ENCODE results near the gene SERHL2. TPM values are rescaled to one million over a fixed set of nuclear protein-coding genes. Genes with fewer than 3 reads are reported as not detected.
A peak's percentile ranks its signal among the peaks of the same experiment; 100 is the strongest.

The SERHL2 gene
- total RNA-seq, 1 experiment from 2014 or later, result 0.75 TPM

DNA sequence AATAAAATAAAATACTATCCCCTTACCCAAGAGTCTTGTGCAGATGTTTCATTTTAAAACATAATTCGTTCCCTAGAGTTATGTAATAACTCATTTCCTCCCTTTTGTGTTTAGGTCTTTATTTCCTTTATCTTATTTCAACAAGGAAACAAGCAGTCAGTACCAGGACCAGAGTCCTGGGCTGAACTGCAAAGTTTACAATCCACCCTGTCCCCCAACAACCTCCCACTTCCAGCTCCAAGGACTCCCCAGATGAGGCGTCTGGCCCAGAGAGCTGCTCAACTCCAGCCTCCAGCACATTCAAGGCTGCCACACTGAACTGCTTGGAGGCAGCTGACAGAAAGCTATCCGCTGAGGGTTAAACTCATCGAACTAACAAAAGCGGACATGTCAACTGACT lies 56.4 kb downstream of the SERHL2 start:
- Mint-ChIP-seq H3K27ac (ENCODE audit: low read depth, unreplicated experiment) (peak overlapping the region; percentile 57), H3K9me3 (ENCODE audit: unreplicated experiment) (no peaks in the 10 kb centered on the region), H3K36me3 (ENCODE audit: insufficient read depth, unreplicated experiment) (peaks cover 65% of the 10 kb centered on the region), H3K27me3 (ENCODE audit: insufficient read depth, unreplicated experiment) (no peaks in the 10 kb centered on the region), H3K4me3 (ENCODE audit: unreplicated experiment) (no peak overlapping the region), H3K4me1 (ENCODE audit: insufficient read depth, unreplicated experiment) (peaks cover 28% of the 10 kb centered on the region)
- intact Hi-C loops (cut with micrococcal nuclease), result no loop called here
- DNase-seq (ENCODE audit: unreplicated experiment), result no peak
- TF ChIP-seq, protein P1, sequence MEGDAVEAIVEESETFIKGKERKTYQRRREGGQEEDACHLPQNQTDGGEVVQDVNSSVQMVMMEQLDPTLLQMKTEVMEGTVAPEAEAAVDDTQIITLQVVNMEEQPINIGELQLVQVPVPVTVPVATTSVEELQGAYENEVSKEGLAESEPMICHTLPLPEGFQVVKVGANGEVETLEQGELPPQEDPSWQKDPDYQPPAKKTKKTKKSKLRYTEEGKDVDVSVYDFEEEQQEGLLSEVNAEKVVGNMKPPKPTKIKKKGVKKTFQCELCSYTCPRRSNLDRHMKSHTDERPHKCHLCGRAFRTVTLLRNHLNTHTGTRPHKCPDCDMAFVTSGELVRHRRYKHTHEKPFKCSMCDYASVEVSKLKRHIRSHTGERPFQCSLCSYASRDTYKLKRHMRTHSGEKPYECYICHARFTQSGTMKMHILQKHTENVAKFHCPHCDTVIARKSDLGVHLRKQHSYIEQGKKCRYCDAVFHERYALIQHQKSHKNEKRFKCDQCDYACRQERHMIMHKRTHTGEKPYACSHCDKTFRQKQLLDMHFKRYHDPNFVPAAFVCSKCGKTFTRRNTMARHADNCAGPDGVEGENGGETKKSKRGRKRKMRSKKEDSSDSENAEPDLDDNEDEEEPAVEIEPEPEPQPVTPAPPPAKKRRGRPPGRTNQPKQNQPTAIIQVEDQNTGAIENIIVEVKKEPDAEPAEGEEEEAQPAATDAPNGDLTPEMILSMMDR (IDR thresholded peaks at IDR 0.05; ENCODE audit: unreplicated experiment), result no peak
- CTCF ChIA-PET, result interaction anchor here (0.7 kb wide), 1 partner anchor 60 kb away, joined by 3 read pairs; no protein-coding TSS in a partner anchor
- no TSS peak for BruUV-seq (replicated peaks)
- POLR2A ChIA-PET, result interaction anchor here (1.6 kb wide), 1 partner anchor 28 kb away, joined by 5 read pairs; no protein-coding TSS in a partner anchor

DNA sequence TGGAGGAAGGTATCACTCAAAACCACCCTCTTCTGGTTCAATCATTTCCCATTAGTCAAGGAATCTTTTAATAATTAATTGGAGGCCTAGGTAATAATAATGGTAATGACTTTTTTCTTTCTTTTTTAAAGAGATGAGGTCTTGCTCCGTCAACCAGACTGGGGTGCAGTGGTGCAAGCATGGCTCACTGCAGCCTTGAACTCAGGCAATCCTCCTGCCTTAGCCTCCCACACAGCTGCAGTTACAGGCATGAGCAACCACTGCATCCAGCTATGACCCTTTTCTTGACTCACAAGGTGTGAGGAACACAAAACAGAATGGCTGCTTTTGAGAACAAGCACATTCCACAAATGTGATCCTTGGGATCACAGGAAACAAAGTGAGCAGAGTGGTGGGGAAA lies 57.3 kb downstream of the SERHL2 start:
- TF ChIP-seq, protein P1 (IDR thresholded peaks at IDR 0.05; ENCODE audit: unreplicated experiment), result no peak
- no peak for DNase-seq (ENCODE audit: unreplicated experiment)
- Mint-ChIP-seq H3K27me3 (ENCODE audit: insufficient read depth, unreplicated experiment) (no peaks in the 10 kb centered on the region), H3K36me3 (ENCODE audit: insufficient read depth, unreplicated experiment) (peaks cover 65% of the 10 kb centered on the region), H3K27ac (ENCODE audit: low read depth, unreplicated experiment) (no peak overlapping the region), H3K4me3 (ENCODE audit: unreplicated experiment) (no peak overlapping the region), H3K9me3 (ENCODE audit: unreplicated experiment) (no peaks in the 10 kb centered on the region), H3K4me1 (ENCODE audit: insufficient read depth, unreplicated experiment) (peaks cover 35% of the 10 kb centered on the region)
- ChIA-PET POLR2A (interaction anchor here (0.6 to 2.2 kb wide), 4 partner anchors 10 to 28 kb away, joined by 3 to 5 read pairs (median 3); no protein-coding TSS in a partner anchor), CTCF (interaction anchor here (1.0 kb wide), 1 partner anchor 10 kb away, joined by 3 read pairs; no protein-coding TSS in a partner anchor)
- BruUV-seq (replicated peaks), result no TSS peak
- intact Hi-C loops (cut with micrococcal nuclease), result no loop called here

DNA sequence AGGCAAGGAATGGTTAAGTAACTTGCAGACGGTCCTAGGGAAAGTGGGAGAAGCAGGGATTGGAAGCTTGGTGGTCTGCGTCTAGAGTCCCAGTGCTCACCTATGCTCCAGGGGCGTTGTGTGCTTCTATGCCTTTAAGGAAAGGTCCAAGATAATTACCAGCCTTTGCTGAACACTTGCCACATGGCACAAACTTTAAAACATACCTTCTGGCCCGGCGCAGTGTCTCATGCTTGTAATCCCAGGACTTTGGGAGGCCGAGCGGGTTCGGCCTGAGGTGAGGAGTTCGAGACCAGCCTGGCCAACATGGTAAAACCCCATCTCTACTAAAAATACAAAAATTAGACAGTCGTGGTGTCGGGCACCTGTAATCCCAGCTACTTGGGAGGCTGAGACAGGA lies 58.6 kb downstream of the SERHL2 start:
- H3K4me1 Mint-ChIP-seq (ENCODE audit: insufficient read depth, unreplicated experiment), result peaks cover 35% of the 10 kb centered on the region
- CTCF ChIA-PET, result interaction anchor here (1.0 kb wide), 1 partner anchor 16 kb away, joined by 4 read pairs; no protein-coding TSS in a partner anchor
- intact Hi-C loops (cut with micrococcal nuclease), result no loop called here

DNA sequence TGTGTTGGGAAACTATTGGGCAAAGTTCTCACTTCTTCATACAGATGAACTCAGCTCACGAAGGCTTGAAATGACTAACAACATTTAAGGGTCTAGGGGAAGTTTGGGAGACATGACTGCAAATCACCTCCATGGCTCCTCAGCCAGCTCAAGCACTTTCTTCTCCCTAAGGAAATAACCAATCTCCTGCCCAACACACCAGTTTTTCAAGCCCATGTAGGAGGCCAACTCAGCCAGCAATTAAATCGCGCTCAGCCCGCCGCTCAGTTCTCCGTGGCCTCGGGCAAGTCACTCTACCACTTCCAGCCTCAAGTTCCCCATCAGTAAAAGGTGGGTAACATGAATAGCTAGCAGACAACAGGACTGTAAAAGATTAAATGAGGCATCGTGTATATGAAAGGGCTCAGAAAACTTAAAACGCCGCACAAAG lies 60.1 kb downstream of the SERHL2 start:
- Mint-ChIP-seq H3K36me3 (ENCODE audit: insufficient read depth, unreplicated experiment) (peaks cover 44% of the 10 kb centered on the region), H3K4me1 (ENCODE audit: insufficient read depth, unreplicated experiment) (peaks cover 35% of the 10 kb centered on the region), H3K4me3 (ENCODE audit: unreplicated experiment) (peak overlapping the region; percentile 94), H3K27me3 (ENCODE audit: insufficient read depth, unreplicated experiment) (no peaks in the 10 kb centered on the region), H3K27ac (ENCODE audit: low read depth, unreplicated experiment) (peak overlapping the region; percentile 100), H3K9me3 (ENCODE audit: unreplicated experiment) (no peaks in the 10 kb centered on the region)
- ChIA-PET POLR2A (interaction anchor here (0.6 to 4.4 kb wide), 20 partner anchors 8 to 566 kb away, joined by 3 to 37 read pairs (median 4); partner anchors contain the start of genes ARFGAP3 and CYB5R3), CTCF (interaction anchor here (0.6 to 1.2 kb wide), 5 partner anchors 11 to 1662 kb away, joined by 3 to 4 read pairs (median 3); no protein-coding TSS in a partner anchor)
- BruUV-seq (replicated peaks), result TSS peak; percentile 33
- intact Hi-C loops (cut with micrococcal nuclease), result no loop called here
- no peak for DNase-seq (ENCODE audit: unreplicated experiment)
- TF ChIP-seq, protein P1 (IDR thresholded peaks at IDR 0.05; ENCODE audit: unreplicated experiment), result no peak

More for the DNA sequence above, 58.6 kb downstream of the SERHL2 start:
- no TSS peak for BruUV-seq (replicated peaks)
- POLR2A ChIA-PET, result interaction anchor here (2.2 kb wide), 1 partner anchor 9 kb away, joined by 5 read pairs; no protein-coding TSS in a partner anchor
- TF ChIP-seq, protein P1 (IDR thresholded peaks at IDR 0.05; ENCODE audit: unreplicated experiment), result no peak
- peak overlapping the region; percentile 100 for H3K27ac Mint-ChIP-seq (ENCODE audit: low read depth, unreplicated experiment)
- no peak for DNase-seq (ENCODE audit: unreplicated experiment)
- H3K27me3 Mint-ChIP-seq (ENCODE audit: insufficient read depth, unreplicated experiment), result no peaks in the 10 kb centered on the region
- H3K9me3 Mint-ChIP-seq (ENCODE audit: unreplicated experiment), result no peaks in the 10 kb centered on the region
- H3K36me3 Mint-ChIP-seq (ENCODE audit: insufficient read depth, unreplicated experiment), result peaks cover 53% of the 10 kb centered on the region
- H3K4me3 Mint-ChIP-seq (ENCODE audit: unreplicated experiment), result peak overlapping the region; percentile 94

All from MCF 10A (cell line).